Astrocyte of the hippocampus (primary cell): ENCODE measurements around the gene HCFC1R1.
A peak's percentile ranks its signal among the peaks of the same experiment; 100 is the strongest.
"Not testable (repeated sequence)": the region's sequence is repeated elsewhere in the genome, so short reads cannot be mapped to it uniquely, and the experiment has no call there.

Experiments used
- DNase-seq: peaks from one replicate; pipeline ENCODE4 v3.0.0; 2011; ENCODE audit warnings: low read depth, low spot score

The HCFC1R1 gene

GRCh38 chr16:3057181-3058138 lies 33.7 kb upstream of the HCFC1R1 start:
- no peak for DNase-seq

GRCh38 chr16:3056336-3057180 lies 32.8 kb upstream of the HCFC1R1 start:
- DNase-seq = no peak

GRCh38 chr16:3055734-3056115 lies 32.0 kb upstream of the HCFC1R1 start:
- not testable (repeated sequence) for DNase-seq

GRCh38 chr16:3054965-3055733 lies 31.4 kb upstream of the HCFC1R1 start:
- no peak for DNase-seq

GRCh38 chr16:3053330-3053710 lies 29.6 kb upstream of the HCFC1R1 start:
- DNase-seq = not testable (repeated sequence)

GRCh38 chr16:3052571-3053329 lies 29.0 kb upstream of the HCFC1R1 start:
- not testable (repeated sequence) for DNase-seq

- no peak for DNase-seq
Observed at GRCh38 chr16:3051494-3051893, 27.8 kb upstream of the HCFC1R1 start.

- no peak for DNase-seq
Observed at GRCh38 chr16:3051009-3051408, 27.3 kb upstream of the HCFC1R1 start.

- no peak for DNase-seq
Observed at GRCh38 chr16:3050487-3050886, 26.7 kb upstream of the HCFC1R1 start.

- no peak for DNase-seq
Observed at GRCh38 chr16:3049921-3050481, 26.3 kb upstream of the HCFC1R1 start.

- no peak for DNase-seq
Observed at GRCh38 chr16:3047387-3047720, 23.6 kb upstream of the HCFC1R1 start.

GRCh38 chr16:3046641-3047386 lies 23.1 kb upstream of the HCFC1R1 start:
- DNase-seq = peak; percentile 11

GRCh38 chr16:3045758-3046640 lies 22.3 kb upstream of the HCFC1R1 start, which contains the start of gene MMP25:
Gene MMP25, plus strand, starts transcription at chr16:3046561. Its CDS starts 357 bp downstream, at chr16:3046918.
- DNase-seq = peak; percentile 20

- DNase-seq = no peak
Observed at GRCh38 chr16:3044708-3045107, 21.0 kb upstream of the HCFC1R1 start.

- no peak for DNase-seq
Observed at GRCh38 chr16:3042376-3042775, 18.6 kb upstream of the HCFC1R1 start.

- no peak for DNase-seq
Observed at GRCh38 chr16:3038896-3039295, 15.2 kb upstream of the HCFC1R1 start.

GRCh38 chr16:3038256-3038655 lies 14.5 kb upstream of the HCFC1R1 start:
- DNase-seq = no peak

- no peak for DNase-seq
Observed at GRCh38 chr16:3036726-3037315, 13.1 kb upstream of the HCFC1R1 start, which contains the start of gene BICDL2. Gene BICDL2, minus strand, starts transcription at chr16:3036944. Its CDS starts 1,448 bp downstream, at chr16:3035496.
